HG02981 (cell line): ENCODE results near the gene ABL1.

Source experiments
- ATAC-seq: cut with Tn5 transposase; IDR thresholded peaks from one replicate; pipeline ENCODE4 v1.9.1; 2021; ENCODE audit warnings: mild to moderate bottlenecking, moderate library complexity; ENCODE audit not compliant: unreplicated experiment

ABL1 gene

GRCh38 chr9:130927995-130928900 is 93.2 kb downstream of the ABL1 start:
- no peak for ATAC-seq

- no peak for ATAC-seq
Measured at GRCh38 chr9:130929571-130930038, 94.6 kb downstream of the ABL1 start.

- ATAC-seq, result no peak
Measured at GRCh38 chr9:130930132-130930803, 95.2 kb downstream of the ABL1 start.

GRCh38 chr9:130930804-130931349 is 95.8 kb downstream of the ABL1 start:
- ATAC-seq, result no peak

GRCh38 chr9:130931508-130932254 is 96.6 kb downstream of the ABL1 start:
- no peak for ATAC-seq

- ATAC-seq, result no peak
Measured at GRCh38 chr9:130932255-130933079, 97.4 kb downstream of the ABL1 start.

GRCh38 chr9:130933114-130934046 is 98.3 kb downstream of the ABL1 start:
- ATAC-seq, result no peak

- ATAC-seq, result no peak
Measured at GRCh38 chr9:130934246-130934645, 99.2 kb downstream of the ABL1 start.

- no peak for ATAC-seq
Measured at GRCh38 chr9:130934702-130935647, 99.9 kb downstream of the ABL1 start.

- no peak for ATAC-seq
Measured at GRCh38 chr9:130935648-130936271, 100.7 kb downstream of the ABL1 start.

GRCh38 chr9:130936285-130937117 is 101.4 kb downstream of the ABL1 start:
- ATAC-seq, result no peak
